SK-N-SH (cell line): Measurements from ENCODE around the gene ERVMER34-1. TPM values are rescaled to one million over a fixed set of nuclear protein-coding genes. Genes with fewer than 3 reads are reported as not detected.

ENCODE experiments used
- CTCF ChIA-PET: fragments of 300-600, 350-600 bp; formaldehyde crosslinking; extraction: SDS; loops from one replicate; lab custom pipeline; 2021; lab: Yijun Ruan, JAX
- POLR2A ChIA-PET: fragments of 350-600 bp; sonication (Branson Sonifier 250); formaldehyde crosslinking; extraction: SDS; loops from one replicate; lab custom pipeline; 2020; ENCODE audit warnings: antibody characterized with exemption, inconsistent platforms; lab: Yijun Ruan, JAX
- DNase-seq: peaks from one replicate; pipeline ENCODE4 v3.0.0; 2012
- H2AFZ ChIP-seq: fragments of 200-600 bp; sonication (generic); 2 replicates; pipeline ENCODE4 v1.8.1; 2016; ENCODE audit warnings: antibody characterized with exemption, mild to moderate bottlenecking, low read depth
- H3F3A ChIP-seq: fragments of 200-600 bp; sonication (generic); replicated peaks from 2 replicates; pipeline ENCODE3; 2016; ENCODE audit warnings: antibody characterized with exemption, mild to moderate bottlenecking; ENCODE audit not compliant: insufficient read depth
- H3K27ac ChIP-seq, 2 experiments: fragments of 200-500 bp in 1 of 2; fragments of 200-600 bp in 1 of 2; sonication (Bioruptor generic) in 1 of 2; sonication (generic), shearing (Covaris generic) in 1 of 2; 2 replicates each; pipeline versions ENCODE4 v1.5.1 to v1.6.1; 2014 to 2016; ENCODE audit warnings: low read depth in 2 of 2, inconsistent platforms in 1 of 2, low read length in 1 of 2, mild to moderate bottlenecking in 1 of 2, mixed read lengths in 1 of 2
- H3K27me3 ChIP-seq: fragments of 200-600 bp; sonication (generic), shearing (Covaris generic); 2 replicates; pipeline ENCODE4 v1.6.1; 2016; ENCODE audit warnings: mixed run types; ENCODE audit not compliant: insufficient read depth
- H3K36me3 ChIP-seq, 2 experiments: fragments of 200-500 bp in 1 of 2; fragments of 200-600 bp in 1 of 2; sonication (Bioruptor generic) in 1 of 2; sonication (generic) in 1 of 2; replicated peaks in 1 of 2; 2 replicates each; pipeline versions ENCODE3 to v1.5.1; 2014 to 2016; ENCODE audit warnings: low read length in 1 of 2, mild to moderate bottlenecking in 1 of 2; ENCODE audit not compliant: insufficient read depth in 2 of 2, control insufficient read depth in 1 of 2
- H3K4me1 ChIP-seq, 2 experiments: fragments of 200-500 bp in 1 of 2; fragments of 200-600 bp in 1 of 2; sonication (Bioruptor generic) in 1 of 2; sonication (generic), shearing (Covaris generic) in 1 of 2; 2 replicates each; pipeline versions ENCODE4 v1.5.1 to v1.6.1; 2014 to 2016; ENCODE audit warnings: low read depth in 1 of 2, low read length in 1 of 2, mixed run types in 1 of 2; ENCODE audit not compliant: insufficient read depth in 2 of 2, control insufficient read depth in 1 of 2
- H3K4me2 ChIP-seq: fragments of 200-600 bp; sonication (generic), shearing (Covaris generic); 2 replicates; pipeline ENCODE4 v1.6.1; 2017; ENCODE audit warnings: mixed run types
- H3K4me3 ChIP-seq, 2 experiments: fragments of 200-500 bp in 1 of 2; fragments of 200-600 bp in 1 of 2; sonication (Bioruptor generic) in 1 of 2; sonication (generic), shearing (Covaris generic) in 1 of 2; 2 replicates each; pipeline versions ENCODE4 v1.5.1 to v1.8.1; 2014 to 2016; ENCODE audit warnings: low read depth in 2 of 2, inconsistent platforms in 1 of 2, low read length in 1 of 2, mild to moderate bottlenecking in 1 of 2, mixed read lengths in 1 of 2, moderate library complexity in 1 of 2
- H3K79me2 ChIP-seq: fragments of 200-600 bp; sonication (generic); 2 replicates; pipeline ENCODE4 v1.8.1; 2017; ENCODE audit warnings: mild to moderate bottlenecking; ENCODE audit not compliant: insufficient read depth
- H3K9ac ChIP-seq: fragments of 200-600 bp; sonication (generic); 2 replicates; pipeline ENCODE4 v1.6.1; 2017; ENCODE audit warnings: mixed run types
- H3K9me2 ChIP-seq: fragments of 200-600 bp; sonication (generic); 2 replicates; pipeline ENCODE4 v1.6.1; 2017; ENCODE audit warnings: mixed run types
- H3K9me3 ChIP-seq: fragments of 200-600 bp; sonication (generic); 2 replicates; pipeline ENCODE4 v1.6.1; 2017; ENCODE audit warnings: mixed run types, mild to moderate bottlenecking, moderate library complexity
- H4K20me1 ChIP-seq: fragments of 200-600 bp; sonication (generic); 2 replicates; pipeline ENCODE4 v1.6.1; 2017; ENCODE audit warnings: mild to moderate bottlenecking, mixed run types; ENCODE audit not compliant: insufficient read depth
- CHD2 ChIP-seq: fragments of 150-350 bp; IDR thresholded peaks from 2 replicates; pipeline ENCODE4 v1.6.1; 2018; ENCODE audit warnings: low read length; ENCODE audit not compliant: partially characterized antibody
- FOXJ3 ChIP-seq: sonication (generic); formaldehyde crosslinking; IDR thresholded peaks from 2 replicates; pipeline ENCODE4 v1.5.1; 2020; ENCODE audit warnings: mild to moderate bottlenecking, missing genetic modification reagents
- FOXM1 ChIP-seq: IDR thresholded peaks from 2 replicates; pipeline ENCODE4 v1.4.0; 2012; ENCODE audit warnings: low read depth, mild to moderate bottlenecking
- GABPA ChIP-seq: IDR thresholded peaks from 2 replicates; pipeline ENCODE4 v1.4.0; 2012; ENCODE audit warnings: low read depth, mild to moderate bottlenecking
- GATA2 ChIP-seq: sonication (generic); formaldehyde crosslinking; IDR thresholded peaks from 2 replicates; pipeline ENCODE4 v1.5.0; 2020; ENCODE audit warnings: mild to moderate bottlenecking, missing genetic modification reagents
- JUND ChIP-seq: IDR thresholded peaks from 2 replicates; pipeline ENCODE4 v1.4.0; 2012
- MEF2A ChIP-seq: IDR thresholded peaks from 2 replicates; pipeline ENCODE4 v1.4.0; 2012; ENCODE audit warnings: low read depth, borderline replicate concordance
- MXI1 ChIP-seq: IDR thresholded peaks from 2 replicates; pipeline ENCODE4 v1.6.1; 2012; ENCODE audit warnings: mild to moderate bottlenecking, low read depth, low read length, improper control_type of control experiment
- NRF1 ChIP-seq: IDR thresholded peaks from 2 replicates; pipeline ENCODE4 v1.6.1; 2012; ENCODE audit warnings: low read depth, mild to moderate bottlenecking, low read length
- RAD21 ChIP-seq: IDR thresholded peaks from 2 replicates; pipeline ENCODE4 v1.6.1; 2012; ENCODE audit warnings: mild to moderate bottlenecking, low read length
- RCOR1 ChIP-seq: fragments of 150-350 bp; IDR thresholded peaks from 2 replicates; pipeline ENCODE4 v1.6.1; 2017; ENCODE audit warnings: antibody characterized with exemption, low read length
- SMC3 ChIP-seq: IDR thresholded peaks from 2 replicates; pipeline ENCODE4 v1.6.1; 2012; ENCODE audit warnings: low read depth, low read length, improper control_type of control experiment
- TCF12 ChIP-seq: IDR thresholded peaks from 2 replicates; pipeline ENCODE4 v1.4.0; 2012
- YY1 ChIP-seq: IDR thresholded peaks from 2 replicates; pipeline ENCODE4 v1.4.0; 2012; ENCODE audit warnings: low read depth, mild to moderate bottlenecking
- WGBS: methylation state at CpG from one replicate; pipeline ENCODE4 v1.1.6; 2017; ENCODE audit warnings: low lambda C conversion rate; 5-methylcytosine and 5-hydroxymethylcytosine counted together
- polyA plus RNA-seq, 3 experiments: library from polyadenylated mRNA; depleted of rRNA; stranded (reverse); fragments of >200 nt; gene quantifications; 2 replicates each; pipeline ENCODE4 v1.2.3, GENCODE V29; 2012
- small RNA-seq, 7 experiments: library from RNA; depleted of rRNA; stranded (forward); fragments of <200 nt; gene quantifications; one replicate each; pipeline ENCODE3, GENCODE V24; 2012
- TF ChIP-seq, protein P1 (sequence below): IDR thresholded peaks from 2 replicates; pipeline ENCODE4; 2012

Gene ERVMER34-1
- polyA plus RNA-seq, 1 of the 3 experiments (the other 2 are of a cell fraction): 0.05 TPM

DNA sequence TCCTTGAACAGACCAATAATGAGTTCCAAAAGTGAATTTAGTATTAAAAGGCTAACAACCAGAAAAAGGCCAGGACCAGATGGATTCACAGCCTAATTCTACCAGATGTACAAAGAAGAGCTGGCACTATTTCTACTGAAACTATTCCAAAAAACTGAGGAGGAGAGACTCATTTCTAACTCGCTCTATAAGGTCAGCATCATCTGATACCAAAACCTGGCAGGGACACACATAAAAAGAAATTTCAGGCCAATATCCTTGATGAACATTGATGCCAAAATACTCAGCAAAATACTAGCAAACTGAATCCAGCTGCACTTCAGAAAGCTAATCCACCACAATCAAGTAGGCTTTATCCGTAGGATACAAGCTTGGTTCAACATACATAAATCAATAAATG, 56.3 kb downstream of the ERVMER34-1 start:
- Histone ChIP-seq H3K9me3 (peaks cover 9% of the 10 kb centered on the region), H3F3A (peaks cover 3% of the 10 kb centered on the region), H3K4me1 (no peaks in the 10 kb centered on the region), H3K4me3 (no peak overlapping the region), H3K9me2 (no peaks in the 10 kb centered on the region), H3K79me2 (no peaks in the 10 kb centered on the region), H3K27me3 (no peaks in the 10 kb centered on the region), H3K9ac (no peak overlapping the region), H3K36me3 (no peaks in the 10 kb centered on the region), H3K27ac (no peak overlapping the region), H3K4me2 (no peak overlapping the region), H4K20me1 (no peaks in the 10 kb centered on the region), H2AFZ (no peak overlapping the region)
- 61% methylated on average over 2 of the region's 2 CpGs for WGBS
- POLR2A ChIA-PET: no interaction called here
- CTCF ChIA-PET: interaction anchor here (0.7 to 1.3 kb wide), 2 partner anchors 167 to 187 kb away, joined by 3 read pairs; partner anchors contain the start of gene RASL11B
- no peak for TF ChIP-seq YY1
- no peak for TF ChIP-seq MEF2A
- TF ChIP-seq, protein P1, sequence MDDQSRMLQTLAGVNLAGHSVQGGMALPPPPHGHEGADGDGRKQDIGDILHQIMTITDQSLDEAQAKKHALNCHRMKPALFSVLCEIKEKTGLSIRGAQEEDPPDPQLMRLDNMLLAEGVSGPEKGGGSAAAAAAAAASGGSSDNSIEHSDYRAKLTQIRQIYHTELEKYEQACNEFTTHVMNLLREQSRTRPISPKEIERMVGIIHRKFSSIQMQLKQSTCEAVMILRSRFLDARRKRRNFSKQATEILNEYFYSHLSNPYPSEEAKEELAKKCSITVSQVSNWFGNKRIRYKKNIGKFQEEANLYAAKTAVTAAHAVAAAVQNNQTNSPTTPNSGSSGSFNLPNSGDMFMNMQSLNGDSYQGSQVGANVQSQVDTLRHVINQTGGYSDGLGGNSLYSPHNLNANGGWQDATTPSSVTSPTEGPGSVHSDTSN: no peak
- TF ChIP-seq RAD21: no peak
- TF ChIP-seq GATA2: no peak
- no peak for TF ChIP-seq FOXM1
- no peak for TF ChIP-seq SMC3
- no peak for TF ChIP-seq FOXJ3 (CRISPR knock-in tag)
- TF ChIP-seq RCOR1: no peak
- no peak for TF ChIP-seq JUND
- TF ChIP-seq MXI1: no peak
- no peak for TF ChIP-seq GABPA
- DNase-seq: no peak

DNA sequence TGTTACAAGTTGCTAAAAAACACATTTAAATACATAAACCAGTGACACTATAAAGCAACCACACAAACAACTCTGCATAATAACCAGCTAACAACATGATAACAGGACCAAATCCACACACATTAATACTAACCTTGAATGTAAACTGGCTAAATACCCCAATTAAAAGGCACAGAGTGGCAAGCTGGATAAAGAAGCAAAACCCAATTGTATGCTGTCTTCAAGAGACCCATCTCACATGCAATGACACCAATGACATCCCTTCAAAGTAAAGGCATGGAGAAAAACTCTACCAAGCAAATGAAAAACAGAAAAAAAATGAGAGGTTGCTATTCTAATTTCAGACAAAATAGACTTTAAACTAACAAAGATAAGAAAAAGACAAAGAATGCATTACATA, 57.7 kb downstream of the ERVMER34-1 start:
- TF ChIP-seq NRF1: no peak
- TF ChIP-seq TCF12: no peak
- no peak for TF ChIP-seq CHD2
- H3F3A ChIP-seq: peaks cover 3% of the 10 kb centered on the region
- no peak overlapping the region for H3K9ac ChIP-seq
- no peak overlapping the region for H3K27ac ChIP-seq
- ChIA-PET POLR2A (no interaction called here), CTCF (no interaction called here)
- H3K4me1 ChIP-seq: no peaks in the 10 kb centered on the region
- no peak for DNase-seq
- no peaks in the 10 kb centered on the region for H3K27me3 ChIP-seq
- no peaks in the 10 kb centered on the region for H3K79me2 ChIP-seq
- H3K36me3 ChIP-seq: no peaks in the 10 kb centered on the region
- no peak overlapping the region for H3K4me2 ChIP-seq
- H2AFZ ChIP-seq: no peak overlapping the region
- no peaks in the 10 kb centered on the region for H4K20me1 ChIP-seq
- H3K9me3 ChIP-seq: peaks cover 9% of the 10 kb centered on the region
- H3K9me2 ChIP-seq: no peaks in the 10 kb centered on the region
- H3K4me3 ChIP-seq: no peak overlapping the region

Small RNAs within 50 kb of the gene (small RNA-seq; reads per million reads assigned to genes)
- gene MIR4449: 3.7 to 15.9 (median 11.9) reads per million in 7 experiments
- gene RF00019: 0 reads per million in 7 experiments
- gene RF00568: 0 reads per million in 7 experiments
- gene SNORA26: 19.1 to 98.5 (median 44.3) reads per million in 7 experiments

Other genes with a start within 250 kb of the ERVMER34-1 start
- gene USP46, start 92.1 kb downstream of the ERVMER34-1 start, polyA plus RNA-seq (2012; rRNA removed): 4.5 and 6.0 TPM in 2 replicates
- 0.54 and 1.2 TPM in 2 replicates for gene RASL11B, start 110.9 kb upstream of the ERVMER34-1 start, polyA plus RNA-seq (2012; rRNA removed)